Measurements from ENCODE around the gene BBLN. TPM values are rescaled to one million over a fixed set of nuclear protein-coding genes. Genes with fewer than 3 reads are reported as not detected.

Gene BBLN
- polyA plus RNA-seq, 2 donors: 77.5 to 104 TPM

DNA sequence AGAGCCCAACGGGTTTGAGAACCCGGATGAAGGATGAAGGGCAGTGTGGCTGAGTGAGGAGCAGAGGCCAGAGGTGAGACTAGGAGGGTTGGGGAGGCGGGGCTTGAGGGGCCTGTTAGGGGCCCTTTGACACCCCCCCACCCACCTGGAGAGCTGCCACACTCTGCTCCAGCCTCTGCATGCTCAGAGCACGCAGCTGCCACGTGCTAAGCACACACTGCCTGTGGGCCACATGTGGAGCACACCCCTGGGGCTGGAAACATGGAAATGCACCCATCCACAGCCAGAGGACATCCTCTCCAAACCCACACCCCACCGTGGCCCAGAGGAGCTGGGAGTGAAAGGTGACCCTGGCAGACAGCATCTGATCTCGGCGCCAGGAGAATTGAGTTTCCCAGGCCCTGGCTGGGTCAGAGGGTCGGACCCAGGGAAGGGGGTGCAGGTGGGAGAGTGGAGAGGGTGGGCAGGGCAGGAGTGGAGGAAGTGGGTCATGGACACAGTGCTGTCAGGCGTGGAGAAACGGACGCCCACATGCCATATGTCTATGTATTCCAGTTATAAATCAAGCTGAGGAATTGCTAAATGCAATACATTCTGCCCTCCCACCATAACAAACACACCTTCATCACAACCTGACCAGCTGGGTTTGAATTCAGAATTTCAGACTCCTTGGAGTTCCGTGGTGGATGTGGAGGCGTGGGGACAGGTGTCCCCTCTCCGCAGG lies 49.0 kb downstream of the BBLN start:
- 72 to 74% methylated on average over 15 of the region's 15 CpGs for WGBS, 2 donors
- H3K4me3 ChIP-seq (ENCODE audit: low read depth in 1 of 2, low read length in 2 of 2): no peak overlapping the region
- H3K4me1 ChIP-seq (ENCODE audit: control insufficient read depth in 2 of 2, insufficient read depth in 2 of 2, low read length in 1 of 2): peaks cover 1 to 3% of the 10 kb centered on the region in 2 donors
- H3K27me3 ChIP-seq (ENCODE audit: control insufficient read depth in 1 of 2, insufficient read depth in 2 of 2, low read length in 2 of 2): peaks cover 0 to 5% of the 10 kb centered on the region in 2 donors
- no peaks in the 10 kb centered on the region for H3K9me3 ChIP-seq (ENCODE audit: control insufficient read depth in 2 of 2, insufficient read depth in 1 of 2, low read depth in 1 of 2, low read length in 1 of 2)
- H3K27ac ChIP-seq (ENCODE audit: low read depth in 2 of 2, low read length in 1 of 2): no peak overlapping the region
- no peaks in the 10 kb centered on the region for H3K36me3 ChIP-seq (ENCODE audit: control insufficient read depth in 2 of 2, insufficient read depth in 2 of 2, low read length in 1 of 2)

DNA sequence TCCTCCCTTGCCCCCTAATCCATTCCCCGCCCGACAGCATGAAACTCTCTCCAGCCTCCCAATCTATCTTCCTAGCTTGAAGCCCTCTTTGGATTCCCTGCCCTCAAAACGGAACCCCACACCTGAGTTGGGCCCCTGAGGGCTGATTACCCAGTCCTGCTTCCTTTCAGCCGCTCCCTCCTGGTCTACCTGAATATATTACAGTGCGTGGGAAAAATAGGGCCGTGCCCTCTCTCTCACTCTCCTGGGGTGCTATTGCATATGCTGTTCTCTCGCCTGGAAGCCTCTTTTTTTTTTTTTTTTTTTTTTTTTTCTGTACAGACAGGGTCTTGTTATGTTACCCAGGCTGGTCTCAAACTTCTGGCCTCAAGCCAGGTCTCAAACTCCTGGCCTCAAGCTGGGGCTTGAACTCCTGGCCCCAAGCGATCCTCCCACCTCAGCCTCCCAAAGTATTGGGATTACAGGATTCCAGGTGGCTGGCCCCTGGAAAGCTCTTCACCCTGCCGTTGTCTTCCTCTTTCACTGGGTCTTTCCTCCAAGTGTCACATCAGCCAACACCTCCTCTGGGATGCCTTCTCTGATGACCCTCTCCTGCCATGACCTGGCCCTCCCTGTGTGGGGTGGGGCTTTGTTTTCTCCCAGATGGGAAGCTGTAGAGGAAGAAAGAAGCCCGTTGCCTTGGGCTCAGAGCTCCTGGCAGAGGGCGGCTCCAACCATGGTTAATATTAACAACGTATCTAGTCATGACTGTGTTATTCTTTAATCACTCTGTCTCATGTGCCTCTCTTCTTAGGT lies 51.3 kb downstream of the BBLN start:
- WGBS, 2 donors: 50% methylated on average over 12 of the region's 12 CpGs
- Histone ChIP-seq H3K9me3 (ENCODE audit: control insufficient read depth in 2 of 2, insufficient read depth in 1 of 2, low read depth in 1 of 2, low read length in 1 of 2) (no peaks in the 10 kb centered on the region), H3K27me3 (ENCODE audit: control insufficient read depth in 1 of 2, insufficient read depth in 2 of 2, low read length in 2 of 2) (no peaks in the 10 kb centered on the region), H3K4me3 (ENCODE audit: low read depth in 1 of 2, low read length in 2 of 2) (no peak overlapping the region), H3K27ac (ENCODE audit: low read depth in 2 of 2, low read length in 1 of 2) (no peak overlapping the region), H3K36me3 (ENCODE audit: control insufficient read depth in 2 of 2, insufficient read depth in 2 of 2, low read length in 1 of 2) (no peaks in the 10 kb centered on the region), H3K4me1 (ENCODE audit: control insufficient read depth in 2 of 2, insufficient read depth in 2 of 2, low read length in 1 of 2) (peaks cover 0 to 4% of the 10 kb centered on the region in 2 donors)

DNA sequence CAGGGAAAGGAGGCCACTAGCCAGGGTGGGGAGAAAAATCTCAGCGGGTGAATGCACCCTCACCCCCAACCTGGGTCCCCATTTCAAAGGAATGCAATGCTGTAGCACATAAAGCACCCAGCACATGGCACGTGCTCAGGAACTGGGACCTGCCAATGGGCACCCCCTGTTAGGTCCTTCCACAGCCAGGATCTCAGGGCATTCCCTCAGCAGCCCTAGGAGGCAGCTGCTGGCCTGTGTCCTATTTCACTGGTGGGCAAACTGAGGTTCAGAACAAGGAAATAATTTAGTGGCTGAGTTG lies 51.9 kb downstream of the BBLN start:
- peaks cover 0 to 6% of the 10 kb centered on the region in 2 donors for H3K4me1 ChIP-seq (ENCODE audit: control insufficient read depth in 2 of 2, insufficient read depth in 2 of 2, low read length in 1 of 2)
- H3K9me3 ChIP-seq (ENCODE audit: control insufficient read depth in 2 of 2, insufficient read depth in 1 of 2, low read depth in 1 of 2, low read length in 1 of 2): no peaks in the 10 kb centered on the region
- 64 to 82% methylated on average over 2 of the region's 2 CpGs for WGBS, 2 donors
- no peak overlapping the region for H3K27ac ChIP-seq (ENCODE audit: low read depth in 2 of 2, low read length in 1 of 2)
- no peak overlapping the region for H3K4me3 ChIP-seq (ENCODE audit: low read depth in 1 of 2, low read length in 2 of 2)
- no peaks in the 10 kb centered on the region for H3K27me3 ChIP-seq (ENCODE audit: control insufficient read depth in 1 of 2, insufficient read depth in 2 of 2, low read length in 2 of 2)
- H3K36me3 ChIP-seq (ENCODE audit: control insufficient read depth in 2 of 2, insufficient read depth in 2 of 2, low read length in 1 of 2): no peaks in the 10 kb centered on the region

Other genes starting within 250 kb of the BBLN start
- 10 to 100 TPM in 1 of 2 donors, 1 to 10 TPM in 1; 4.6 to 15.3 TPM for gene ST6GALNAC4, start 243.2 kb upstream of the BBLN start, polyA plus RNA-seq
- gene PIP5KL1, start 229.5 kb upstream of the BBLN start, polyA plus RNA-seq: 1 to 10 TPM; 2.7 to 4.8 TPM
- 10 to 100 TPM; 25.2 to 28.2 TPM for gene DPM2, start 222.4 kb upstream of the BBLN start, polyA plus RNA-seq
- gene EEIG1, start 179.3 kb upstream of the BBLN start, polyA plus RNA-seq: 10 to 100 TPM; 34.3 to 53.1 TPM
- 1 to 10 TPM; 6.1 to 6.9 TPM for gene NAIF1, start 92.9 kb upstream of the BBLN start, polyA plus RNA-seq
- gene SLC25A25, start 92.0 kb upstream of the BBLN start, polyA plus RNA-seq: 1 to 10 TPM; 9.6 to 10.0 TPM
- 10 to 100 TPM; 59.0 to 59.4 TPM for gene PTGES2, start 32.5 kb upstream of the BBLN start, polyA plus RNA-seq
- gene LCN2, start 10.8 kb upstream of the BBLN start, polyA plus RNA-seq: 1,000 to 10,000 TPM; 1,061 to 2,097 TPM
- 10 to 100 TPM; 39.8 to 39.9 TPM for gene CIZ1, start 31.3 kb downstream of the BBLN start, polyA plus RNA-seq
- gene DNM1, start 43.1 kb downstream of the BBLN start, polyA plus RNA-seq: 1 to 10 TPM; 2.4 to 4.6 TPM
- 100 to 1,000 TPM in 1 of 2 donors, 10 to 100 TPM in 1; 63.3 to 114 TPM for gene GOLGA2, start 115.7 kb downstream of the BBLN start, polyA plus RNA-seq
- gene SWI5, start 116.0 kb downstream of the BBLN start, polyA plus RNA-seq: 10 to 100 TPM; 16.9 to 32.7 TPM
- gene TRUB2, start 162.2 kb downstream of the BBLN start, polyA plus RNA-seq: 10 to 100 TPM; 12.5 to 18.8 TPM
- gene COQ4, start 162.6 kb downstream of the BBLN start, polyA plus RNA-seq: 10 to 100 TPM; 63.2 to 73.6 TPM
- 10 to 100 TPM; 65.2 to 69.2 TPM for gene SLC27A4, start 180.3 kb downstream of the BBLN start, polyA plus RNA-seq
- 10 to 100 TPM; 18.7 to 42.2 TPM for gene URM1, start 211.1 kb downstream of the BBLN start, polyA plus RNA-seq